NCI-H774 (cell line): Measurements from ENCODE around the gene ASPG.

Source experiments
- DNase-seq: peaks from one replicate; lab custom pipeline; 2025; lab: John Stamatoyannopoulos, UW

ASPG gene

DNA sequence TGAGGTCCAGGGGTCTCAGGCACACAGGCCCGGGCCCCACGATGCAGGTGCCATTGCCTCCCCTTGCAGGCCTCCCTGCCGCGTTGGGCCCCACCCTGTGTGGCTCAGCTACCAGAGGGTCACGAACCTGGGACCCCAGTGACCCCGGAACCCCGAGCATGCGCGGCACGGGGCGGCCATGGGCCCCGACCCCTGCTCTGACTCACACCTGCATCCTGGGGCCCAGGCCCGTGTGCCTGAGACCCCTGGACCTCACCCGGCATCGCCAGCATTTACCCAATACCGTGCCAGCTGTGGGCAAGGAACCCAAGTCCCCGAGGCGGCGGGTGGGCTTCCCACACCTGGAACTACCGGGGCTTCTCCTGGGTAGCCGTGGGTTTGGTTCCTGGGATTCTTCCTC is 78.0 kb downstream of the ASPG start:
- no peak for DNase-seq

- DNase-seq, result no peak
These were observed 78.5 kb downstream of the ASPG start for GRCh38 chr14:104164041-104164440.

DNA sequence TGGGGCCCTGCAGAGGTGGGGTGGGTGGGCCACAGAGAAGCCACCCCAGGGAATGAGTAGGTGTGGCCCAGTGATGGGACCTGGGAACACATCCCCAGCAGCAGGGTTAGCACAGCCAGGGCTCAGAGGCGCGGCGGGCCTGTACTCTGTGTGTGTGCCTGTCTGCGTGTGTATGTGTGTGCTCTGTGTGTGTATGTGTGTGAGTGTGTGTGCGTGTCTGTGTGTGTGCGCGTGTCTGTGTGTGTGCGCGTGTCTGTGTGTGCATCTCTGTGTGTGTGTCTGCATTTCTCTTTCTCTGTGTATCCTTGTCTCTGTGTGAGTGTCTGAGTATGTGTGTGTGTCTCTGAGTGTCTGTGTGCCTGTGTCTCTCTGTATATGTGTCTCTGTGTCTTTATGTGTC is 79.0 kb downstream of the ASPG start:
- no peak for DNase-seq
